GM12801 (cell line): ENCODE results near the gene TRAF3.

Experiments
- TF ChIP-seq, protein P1 (sequence below): IDR thresholded peaks from one replicate; pipeline ENCODE4 v1.5.1; 2011; ENCODE audit warnings: control low read depth; ENCODE audit not compliant: insufficient read length; ENCODE audit errors: extremely low read depth

The TRAF3 gene

DNA sequence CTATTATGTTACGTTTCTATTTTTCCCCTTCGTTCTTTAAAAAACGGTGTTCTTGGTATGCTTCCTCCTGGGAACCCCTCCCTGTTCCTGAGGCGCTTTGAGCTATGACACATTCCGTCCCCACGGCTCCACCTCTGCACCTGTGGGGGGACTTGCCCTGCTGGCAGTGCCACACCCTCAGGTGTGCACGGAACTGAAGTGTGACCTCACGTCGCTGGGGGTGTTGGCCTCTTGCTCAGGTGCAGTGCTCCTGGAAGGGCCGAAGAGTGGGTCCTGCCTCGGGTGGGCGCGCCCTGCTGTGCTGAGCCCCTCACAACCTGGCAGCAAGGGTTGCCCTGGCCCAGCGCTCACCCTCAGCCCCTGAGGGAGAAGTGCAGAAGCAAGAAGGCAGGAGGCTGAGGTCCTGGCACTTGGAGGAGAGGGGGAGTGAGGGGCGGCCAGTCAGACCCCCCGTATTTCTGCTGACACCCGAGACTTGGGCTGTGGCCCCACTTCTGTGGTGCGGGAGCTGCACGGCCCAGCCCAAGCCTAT lies 150.2 kb downstream of the TRAF3 start:
- TF ChIP-seq, protein P1, sequence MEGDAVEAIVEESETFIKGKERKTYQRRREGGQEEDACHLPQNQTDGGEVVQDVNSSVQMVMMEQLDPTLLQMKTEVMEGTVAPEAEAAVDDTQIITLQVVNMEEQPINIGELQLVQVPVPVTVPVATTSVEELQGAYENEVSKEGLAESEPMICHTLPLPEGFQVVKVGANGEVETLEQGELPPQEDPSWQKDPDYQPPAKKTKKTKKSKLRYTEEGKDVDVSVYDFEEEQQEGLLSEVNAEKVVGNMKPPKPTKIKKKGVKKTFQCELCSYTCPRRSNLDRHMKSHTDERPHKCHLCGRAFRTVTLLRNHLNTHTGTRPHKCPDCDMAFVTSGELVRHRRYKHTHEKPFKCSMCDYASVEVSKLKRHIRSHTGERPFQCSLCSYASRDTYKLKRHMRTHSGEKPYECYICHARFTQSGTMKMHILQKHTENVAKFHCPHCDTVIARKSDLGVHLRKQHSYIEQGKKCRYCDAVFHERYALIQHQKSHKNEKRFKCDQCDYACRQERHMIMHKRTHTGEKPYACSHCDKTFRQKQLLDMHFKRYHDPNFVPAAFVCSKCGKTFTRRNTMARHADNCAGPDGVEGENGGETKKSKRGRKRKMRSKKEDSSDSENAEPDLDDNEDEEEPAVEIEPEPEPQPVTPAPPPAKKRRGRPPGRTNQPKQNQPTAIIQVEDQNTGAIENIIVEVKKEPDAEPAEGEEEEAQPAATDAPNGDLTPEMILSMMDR, result no peak

DNA sequence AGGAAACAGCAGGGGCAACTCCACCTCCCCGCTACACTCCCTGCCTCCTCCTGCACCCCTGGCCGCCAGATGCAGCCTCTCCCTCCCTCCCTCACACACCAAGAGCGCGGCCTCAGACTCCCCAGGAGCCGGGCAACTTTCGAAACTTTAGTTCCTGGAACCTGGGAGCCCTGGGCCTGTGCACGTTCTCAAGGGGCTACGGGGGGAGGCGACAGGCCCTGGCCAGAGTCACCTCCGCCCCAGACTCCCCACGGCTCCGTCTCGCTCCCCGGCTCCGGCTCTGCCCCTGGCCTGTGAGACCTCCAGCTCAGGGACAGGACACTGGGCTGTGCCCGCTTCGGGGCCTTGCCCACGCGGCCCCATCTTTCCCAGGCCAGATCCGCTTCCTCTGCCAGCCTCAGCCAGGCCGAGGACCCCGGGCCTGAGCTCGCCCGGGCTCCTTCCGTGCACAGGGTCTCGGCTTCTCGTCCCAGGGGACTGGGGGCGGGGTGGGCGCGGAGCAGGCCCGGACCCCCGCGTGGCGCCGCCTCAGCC lies 150.7 kb downstream of the TRAF3 start:
- TF ChIP-seq, protein P1, result no peak

DNA sequence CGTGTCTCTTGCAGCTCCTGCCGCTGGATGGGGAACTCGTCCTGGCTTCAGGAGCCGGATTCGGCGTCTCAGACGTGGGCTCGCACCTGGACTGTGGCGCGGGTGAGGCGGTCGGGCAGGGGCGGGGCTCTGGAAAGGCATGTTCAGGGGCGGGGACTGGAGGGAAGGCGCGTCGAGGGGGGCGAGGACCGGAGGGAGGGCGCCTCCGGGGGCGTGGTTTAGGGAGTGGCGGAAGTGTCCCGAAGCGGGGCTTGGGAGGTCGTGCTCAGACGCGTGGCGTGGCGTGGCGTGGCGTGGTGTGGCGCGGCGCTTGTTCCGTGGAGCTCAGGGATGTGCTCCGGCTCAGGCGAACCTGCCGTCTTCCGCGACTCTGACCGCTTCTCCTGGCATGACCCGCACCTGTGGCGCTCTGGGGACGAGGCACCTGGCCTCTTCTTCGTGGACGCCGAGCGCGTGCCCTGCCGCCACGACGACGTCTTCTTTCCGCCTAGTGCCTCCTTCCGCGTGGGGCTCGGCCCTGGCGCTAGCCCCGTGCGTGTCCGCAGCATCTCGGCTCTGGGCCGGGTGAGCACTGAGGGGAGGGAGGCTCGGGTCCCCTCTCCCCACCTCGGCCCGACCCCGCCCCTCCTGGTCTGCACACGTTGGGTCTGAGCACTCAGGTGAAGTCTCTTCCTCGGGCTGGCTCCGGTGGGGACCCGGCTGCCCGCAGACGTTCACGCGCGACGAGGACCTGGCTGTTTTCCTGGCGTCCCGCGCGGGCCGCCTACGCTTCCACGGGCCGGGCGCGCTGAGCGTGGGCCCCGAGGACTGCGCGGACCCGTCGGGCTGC lies 151.4 kb downstream of the TRAF3 start:
- TF ChIP-seq, protein P1, result no peak

DNA sequence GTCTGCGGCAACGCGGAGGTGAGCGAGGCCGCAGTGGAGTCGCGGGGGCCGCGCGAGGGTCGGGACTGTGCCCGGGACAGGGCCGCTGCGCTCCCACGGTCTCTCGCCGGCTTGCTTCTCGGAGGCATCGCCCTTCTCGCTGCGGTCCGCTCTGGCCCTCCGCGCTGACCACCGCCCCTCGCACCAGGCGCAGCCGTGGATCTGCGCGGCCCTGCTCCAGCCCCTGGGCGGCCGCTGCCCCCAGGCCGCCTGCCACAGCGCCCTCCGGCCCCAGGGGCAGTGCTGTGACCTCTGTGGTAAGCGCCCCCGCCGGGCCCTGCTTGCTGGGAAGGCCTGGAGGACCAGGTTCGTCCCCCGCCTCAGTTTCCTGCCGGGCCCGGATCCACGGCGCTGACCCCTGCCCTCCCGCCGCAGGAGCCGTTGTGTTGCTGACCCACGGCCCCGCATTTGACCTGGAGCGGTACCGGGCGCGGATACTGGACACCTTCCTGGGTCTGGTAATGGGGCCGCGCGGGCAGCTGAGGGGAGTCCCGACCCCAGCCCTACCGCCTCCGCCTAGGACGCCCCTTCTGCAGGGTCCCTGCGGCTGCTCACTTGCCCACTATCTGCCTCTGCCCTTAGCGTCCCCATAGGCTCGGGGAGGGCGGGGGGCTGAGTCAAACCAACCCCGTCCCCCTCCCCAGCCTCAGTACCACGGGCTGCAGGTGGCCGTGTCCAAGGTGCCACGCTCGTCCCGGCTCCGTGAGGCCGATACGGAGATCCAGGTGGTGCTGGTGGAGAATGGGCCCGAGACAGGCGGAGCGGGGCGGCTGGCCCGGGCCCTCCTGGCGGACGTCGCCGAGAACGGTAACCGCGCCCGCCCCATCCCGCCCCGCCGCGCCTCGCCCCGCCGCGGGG lies 152.2 kb downstream of the TRAF3 start:
- TF ChIP-seq, protein P1, result no peak

DNA sequence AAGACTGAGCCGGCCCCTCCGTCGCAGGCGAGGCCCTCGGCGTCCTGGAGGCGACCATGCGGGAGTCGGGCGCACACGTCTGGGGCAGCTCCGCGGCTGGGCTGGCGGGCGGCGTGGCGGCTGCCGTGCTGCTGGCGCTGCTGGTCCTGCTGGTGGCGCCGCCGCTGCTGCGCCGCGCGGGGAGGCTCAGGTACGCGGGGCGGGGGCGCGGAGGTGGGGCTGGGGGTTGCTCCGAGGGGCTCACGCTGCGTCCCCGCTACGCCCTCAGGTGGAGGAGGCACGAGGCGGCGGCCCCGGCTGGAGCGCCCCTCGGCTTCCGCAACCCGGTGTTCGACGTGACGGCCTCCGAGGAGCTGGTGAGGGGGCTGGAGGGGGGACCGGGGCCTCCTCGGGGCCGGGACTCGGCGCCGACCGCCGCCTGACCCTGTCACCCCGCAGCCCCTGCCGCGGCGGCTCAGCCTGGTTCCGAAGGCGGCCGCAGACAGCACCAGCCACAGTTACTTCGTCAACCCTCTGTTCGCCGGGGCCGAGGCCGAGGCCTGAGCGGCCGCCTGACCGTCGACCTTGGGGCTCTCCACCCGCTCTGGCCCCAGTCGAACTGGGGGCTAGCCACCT lies 153.0 kb downstream of the TRAF3 start:
- TF ChIP-seq, protein P1, result no peak

DNA sequence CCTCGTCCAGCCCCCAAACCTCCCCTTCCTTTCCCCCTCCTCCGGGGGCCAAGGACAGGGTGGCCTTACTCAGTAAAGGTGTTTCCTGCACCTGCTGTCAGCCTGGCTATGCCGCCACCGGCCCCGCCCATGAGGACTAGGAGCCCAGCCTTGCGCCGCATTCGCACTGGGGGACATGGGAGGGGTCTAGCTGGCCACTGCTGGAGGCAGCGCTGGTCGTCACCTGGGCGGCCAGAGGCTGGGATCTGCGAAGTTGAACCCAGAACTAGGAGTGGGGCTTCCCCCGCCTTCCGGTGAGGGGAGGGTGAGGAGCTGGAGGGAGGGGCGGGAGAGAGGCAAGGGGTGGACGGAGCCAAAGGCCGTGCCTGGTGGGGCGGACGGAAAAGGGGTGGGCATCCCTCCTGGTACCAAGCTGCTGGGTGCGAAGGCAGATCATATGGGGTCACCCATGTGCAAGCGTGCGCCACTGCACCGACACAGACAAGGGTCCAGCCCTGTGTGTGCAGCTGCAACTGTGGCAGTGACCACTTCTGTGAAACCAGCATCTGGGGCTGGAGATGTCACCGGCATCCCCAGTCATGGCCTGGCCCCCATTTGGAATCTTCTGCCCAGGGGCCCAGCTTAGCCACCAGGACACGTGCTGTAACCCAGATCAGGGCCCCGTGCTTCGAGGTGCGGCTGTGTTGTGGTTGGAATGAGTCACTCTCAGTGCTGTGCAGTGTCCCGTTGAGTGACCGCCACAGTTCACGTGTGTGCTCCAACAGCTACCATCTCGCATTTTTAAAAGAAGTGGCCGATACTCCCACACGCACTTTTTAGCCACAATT lies 153.7 kb downstream of the TRAF3 start:
- TF ChIP-seq, protein P1, result no peak
